ENCODE data around the gene ADAMTS2. TPM values are rescaled to one million over a fixed set of nuclear protein-coding genes. Genes with fewer than 3 reads are reported as not detected.
A peak's percentile ranks its signal among the peaks of the same experiment; 100 is the strongest.

Gene ADAMTS2
- polyA plus RNA-seq, 3 donors, result 0.74 to 2.3 TPM; not detected in 1

DNA sequence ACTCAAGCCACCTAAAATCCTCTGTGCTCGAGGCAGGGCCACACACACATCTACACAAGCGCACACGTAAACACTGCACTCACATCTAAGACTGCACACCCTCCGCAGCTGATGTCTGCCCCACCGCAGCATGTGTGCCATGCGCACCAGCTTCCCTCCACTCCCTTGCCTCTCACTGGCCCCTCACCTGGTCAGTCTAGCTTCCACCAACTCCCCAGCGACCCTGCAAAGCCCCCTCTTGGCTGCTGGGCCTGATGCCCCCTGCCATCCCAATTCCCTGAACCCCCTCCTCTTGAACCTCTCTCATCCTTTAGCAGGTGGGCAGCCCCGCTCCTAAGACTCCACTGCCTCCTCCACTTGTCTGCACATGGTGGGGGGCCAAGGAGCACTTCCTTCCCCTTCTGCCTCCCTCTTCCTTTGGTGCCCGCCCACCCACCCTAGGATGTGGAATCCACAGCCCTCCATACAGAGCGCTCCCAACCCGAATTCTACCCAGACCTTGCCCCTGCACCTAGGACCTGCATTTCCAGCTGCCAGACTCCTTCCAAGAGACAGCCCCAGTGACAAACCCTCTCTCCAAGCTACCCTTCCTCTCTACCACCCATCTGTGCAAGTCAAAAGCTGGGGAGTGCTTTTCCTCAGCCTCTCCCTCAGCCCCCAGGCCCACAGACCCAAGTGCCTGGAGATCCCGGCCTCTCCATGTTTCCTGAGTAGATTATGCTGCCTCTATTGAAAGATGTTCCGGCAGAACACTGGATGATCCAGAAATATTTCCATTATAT lies 23.9 kb downstream of the ADAMTS2 start:
- H3K4me3 ChIP-seq (replicated peaks in 1 of 3; ENCODE audit: low read depth in 2 of 3, low read length in 3 of 3), result no peak overlapping the region
- peaks cover 0 to 7% (median 0%) of the 10 kb centered on the region in 7 donors for H3K9me3 Mint-ChIP-seq
- peaks cover 3 to 8% (median 5%) of the 10 kb centered on the region in 3 donors for H3K27me3 Mint-ChIP-seq (ENCODE audit: low read depth in 3 of 3)
- no peaks in the 10 kb centered on the region for H3K79me2 ChIP-seq (ENCODE audit: insufficient read depth, low read length)
- TF ChIP-seq, protein P1, sequence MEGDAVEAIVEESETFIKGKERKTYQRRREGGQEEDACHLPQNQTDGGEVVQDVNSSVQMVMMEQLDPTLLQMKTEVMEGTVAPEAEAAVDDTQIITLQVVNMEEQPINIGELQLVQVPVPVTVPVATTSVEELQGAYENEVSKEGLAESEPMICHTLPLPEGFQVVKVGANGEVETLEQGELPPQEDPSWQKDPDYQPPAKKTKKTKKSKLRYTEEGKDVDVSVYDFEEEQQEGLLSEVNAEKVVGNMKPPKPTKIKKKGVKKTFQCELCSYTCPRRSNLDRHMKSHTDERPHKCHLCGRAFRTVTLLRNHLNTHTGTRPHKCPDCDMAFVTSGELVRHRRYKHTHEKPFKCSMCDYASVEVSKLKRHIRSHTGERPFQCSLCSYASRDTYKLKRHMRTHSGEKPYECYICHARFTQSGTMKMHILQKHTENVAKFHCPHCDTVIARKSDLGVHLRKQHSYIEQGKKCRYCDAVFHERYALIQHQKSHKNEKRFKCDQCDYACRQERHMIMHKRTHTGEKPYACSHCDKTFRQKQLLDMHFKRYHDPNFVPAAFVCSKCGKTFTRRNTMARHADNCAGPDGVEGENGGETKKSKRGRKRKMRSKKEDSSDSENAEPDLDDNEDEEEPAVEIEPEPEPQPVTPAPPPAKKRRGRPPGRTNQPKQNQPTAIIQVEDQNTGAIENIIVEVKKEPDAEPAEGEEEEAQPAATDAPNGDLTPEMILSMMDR (IDR thresholded peaks at IDR 0.05), result no peak
- no peaks in the 10 kb centered on the region for H3K9me3 ChIP-seq (replicated peaks in 1 of 2; ENCODE audit: control insufficient read depth in 1 of 2, insufficient read depth in 1 of 2, low read length in 2 of 2)
- peak overlapping the region in 1 of 2 donors; percentile 52 for H3K4me3 Mint-ChIP-seq
- no peaks in the 10 kb centered on the region for H3K4me1 ChIP-seq (ENCODE audit: control insufficient read depth in 1 of 2, insufficient read depth in 2 of 2, low read length in 2 of 2)
- H3K4me1 Mint-ChIP-seq, result no peaks in the 10 kb centered on the region
- DNase-seq, result no peak
- no peaks in the 10 kb centered on the region for H4K20me1 ChIP-seq (ENCODE audit: insufficient read depth, low read length)
- no peak overlapping the region for H3K27ac ChIP-seq (ENCODE audit: low read depth in 1 of 2, low read length in 2 of 2)
- H3K27ac Mint-ChIP-seq, result peak overlapping the region in 1 of 7 donors; percentile 40
- 89% methylated on average over 7 of the region's 13 CpGs for WGBS (ENCODE audit: insufficient coverage)
- H3K9ac ChIP-seq (ENCODE audit: insufficient read depth, low read length, poor library complexity, severe bottlenecking), result no peak overlapping the region
- H3K27me3 ChIP-seq (ENCODE audit: control insufficient read depth in 2 of 2, insufficient read depth in 2 of 2, low read length in 2 of 2), result no peaks in the 10 kb centered on the region
- no peak overlapping the region for H2AFZ ChIP-seq (ENCODE audit: insufficient read depth, low read depth, low read length, poor library complexity, severe bottlenecking)
- intact Hi-C loops (cut with micrococcal nuclease), result no loop called here
- H3K36me3 Mint-ChIP-seq, result no peaks in the 10 kb centered on the region
- H3K36me3 ChIP-seq (replicated peaks in 1 of 2; ENCODE audit: control insufficient read depth in 1 of 2, insufficient read depth in 2 of 2, low read length in 2 of 2), result no peaks in the 10 kb centered on the region
- H3K4me2 ChIP-seq (replicated peaks; ENCODE audit: extremely low read depth, low read length, poor library complexity, severe bottlenecking), result no peak overlapping the region

DNA sequence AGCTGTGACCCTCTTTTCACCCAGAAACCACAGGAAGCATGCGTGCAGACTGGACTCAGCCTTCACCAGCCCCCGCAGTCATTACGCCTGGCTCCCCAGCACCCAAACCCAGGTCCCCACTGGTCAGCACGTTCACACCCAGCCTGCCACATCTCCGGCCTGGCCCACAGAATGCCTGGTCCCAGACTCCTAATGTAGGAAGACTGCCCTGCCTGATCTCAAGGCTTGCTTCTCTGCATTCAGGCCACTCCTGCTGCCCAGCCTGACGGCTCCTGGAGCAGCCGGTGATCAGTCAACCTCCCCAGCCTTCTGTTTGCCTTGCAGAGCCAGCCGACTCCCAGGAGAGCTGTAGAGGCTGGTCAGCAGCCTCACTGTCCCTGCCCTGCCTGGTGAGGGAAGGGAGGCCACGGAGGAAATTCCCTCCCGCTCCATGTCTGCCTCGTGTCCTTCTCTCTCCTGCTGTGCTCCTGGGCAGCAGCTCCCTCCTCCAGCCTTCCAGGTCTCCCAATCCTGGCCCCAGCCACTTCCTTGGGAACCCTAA lies 25.4 kb downstream of the ADAMTS2 start:
- H3K27ac ChIP-seq (ENCODE audit: low read depth in 1 of 2, low read length in 2 of 2), result no peak overlapping the region
- Mint-ChIP-seq H3K27ac (no peak overlapping the region), H3K4me3 (no peak overlapping the region), H3K27me3 (ENCODE audit: low read depth in 3 of 3) (peaks cover 5 to 8% (median 8%) of the 10 kb centered on the region in 3 donors), H3K9me3 (peaks cover 0 to 15% (median 3%) of the 10 kb centered on the region in 7 donors), H3K4me1 (no peaks in the 10 kb centered on the region), H3K36me3 (no peaks in the 10 kb centered on the region)
- no peaks in the 10 kb centered on the region for H4K20me1 ChIP-seq (ENCODE audit: insufficient read depth, low read length)
- TF ChIP-seq, protein P1 (IDR thresholded peaks at IDR 0.05), result no peak
- 53% methylated on average over 9 of the region's 11 CpGs for WGBS (ENCODE audit: insufficient coverage)
- H3K4me3 ChIP-seq (replicated peaks in 1 of 3; ENCODE audit: low read depth in 2 of 3, low read length in 3 of 3), result no peak overlapping the region
- no peaks in the 10 kb centered on the region for H3K9me3 ChIP-seq (replicated peaks in 1 of 2; ENCODE audit: control insufficient read depth in 1 of 2, insufficient read depth in 1 of 2, low read length in 2 of 2)
- no peaks in the 10 kb centered on the region for H3K4me1 ChIP-seq (ENCODE audit: control insufficient read depth in 1 of 2, insufficient read depth in 2 of 2, low read length in 2 of 2)
- no peak overlapping the region for H3K9ac ChIP-seq (ENCODE audit: insufficient read depth, low read length, poor library complexity, severe bottlenecking)
- DNase-seq, result no peak
- H3K27me3 ChIP-seq (ENCODE audit: control insufficient read depth in 2 of 2, insufficient read depth in 2 of 2, low read length in 2 of 2), result no peaks in the 10 kb centered on the region
- no peak overlapping the region for H3K4me2 ChIP-seq (replicated peaks; ENCODE audit: extremely low read depth, low read length, poor library complexity, severe bottlenecking)
- H3K36me3 ChIP-seq (replicated peaks in 1 of 2; ENCODE audit: control insufficient read depth in 1 of 2, insufficient read depth in 2 of 2, low read length in 2 of 2), result no peaks in the 10 kb centered on the region
- intact Hi-C loops (cut with micrococcal nuclease), result no loop called here
- no peaks in the 10 kb centered on the region for H3K79me2 ChIP-seq (ENCODE audit: insufficient read depth, low read length)
- no peak overlapping the region for H2AFZ ChIP-seq (ENCODE audit: insufficient read depth, low read depth, low read length, poor library complexity, severe bottlenecking)
